ENCODE results near the gene MNT. TPM values are rescaled to one million over a fixed set of nuclear protein-coding genes. Genes with fewer than 3 reads are reported as not detected.

MNT gene
- total RNA-seq, 3 donors from 2014 or later (not counting 1 experiment from before 2014, with no cell fraction given), result 72.3 to 108 (median 77.6) TPM

- Histone ChIP-seq H3K4me3 (ENCODE audit: low read length) (no peak overlapping the region), H3K36me3 (ENCODE audit: control insufficient read depth, insufficient read depth, low read length) (peaks cover 19% of the 10 kb centered on the region), H3K9me3 (ENCODE audit: control insufficient read depth, insufficient read depth, low read length) (no peaks in the 10 kb centered on the region), H3K4me1 (ENCODE audit: control insufficient read depth, insufficient read depth, low read length) (peaks cover 34% of the 10 kb centered on the region), H3K27ac (ENCODE audit: low read length) (no peak overlapping the region), H3K27me3 (ENCODE audit: control insufficient read depth, insufficient read depth, low read length) (no peaks in the 10 kb centered on the region)
- Mint-ChIP-seq H3K27me3 (ENCODE audit: low read depth in 2 of 2) (no peaks in the 10 kb centered on the region), H3K9me3 (no peaks in the 10 kb centered on the region), H3K4me1 (peaks cover 12 to 35% of the 10 kb centered on the region in 2 donors), H3K4me3 (no peak overlapping the region), H3K36me3 (no peaks in the 10 kb centered on the region), H3K27ac (peak overlapping the region; percentile 13 to 97)
- no peak for ATAC-seq
- DNase-seq, result no peak
- no peak for TF ChIP-seq CTCF (IDR thresholded peaks at IDR 0.05)
- intact Hi-C loops (cut with micrococcal nuclease), result no loop called here
- 95% methylated on average over 12 of the region's 12 CpGs for WGBS (ENCODE audit: insufficient coverage)
These were observed 10.5 kb downstream of the MNT start for GRCh38 chr17:2390199-2390836.

- H3K4me1 Mint-ChIP-seq, result peaks cover 12 to 31% of the 10 kb centered on the region in 2 donors
- intact Hi-C loops (cut with micrococcal nuclease), result no loop called here
- Histone ChIP-seq H3K27me3 (ENCODE audit: control insufficient read depth, insufficient read depth, low read length) (no peaks in the 10 kb centered on the region), H3K27ac (ENCODE audit: low read length) (no peak overlapping the region), H3K4me1 (ENCODE audit: control insufficient read depth, insufficient read depth, low read length) (peaks cover 20% of the 10 kb centered on the region), H3K4me3 (ENCODE audit: low read length) (no peak overlapping the region), H3K36me3 (ENCODE audit: control insufficient read depth, insufficient read depth, low read length) (peaks cover 19% of the 10 kb centered on the region), H3K9me3 (ENCODE audit: control insufficient read depth, insufficient read depth, low read length) (no peaks in the 10 kb centered on the region)
- H3K36me3 Mint-ChIP-seq, result no peaks in the 10 kb centered on the region
- no peaks in the 10 kb centered on the region for H3K27me3 Mint-ChIP-seq (ENCODE audit: low read depth in 2 of 2)
- WGBS (ENCODE audit: insufficient coverage), result 90% methylated on average over 15 of the region's 15 CpGs
- no peak for TF ChIP-seq CTCF (IDR thresholded peaks at IDR 0.05)
- DNase-seq (no peak), ATAC-seq (no peak)
- H3K4me3 Mint-ChIP-seq, result no peak overlapping the region
- H3K27ac Mint-ChIP-seq, result peak overlapping the region; percentile 15 to 57
- no peaks in the 10 kb centered on the region for H3K9me3 Mint-ChIP-seq
These were observed 12.2 kb downstream of the MNT start for GRCh38 chr17:2388683-2389055.

GRCh38 chr17:2388020-2388682 lies 12.7 kb downstream of the MNT start:
- Mint-ChIP-seq H3K27me3 (ENCODE audit: low read depth in 2 of 2) (no peaks in the 10 kb centered on the region), H3K9me3 (no peaks in the 10 kb centered on the region), H3K36me3 (no peaks in the 10 kb centered on the region), H3K4me1 (peaks cover 12 to 31% of the 10 kb centered on the region in 2 donors), H3K27ac (peak overlapping the region in 1 of 2 donors; percentile 15), H3K4me3 (no peak overlapping the region)
- H3K4me3 ChIP-seq (ENCODE audit: low read length), result no peak overlapping the region
- no peaks in the 10 kb centered on the region for H3K27me3 ChIP-seq (ENCODE audit: control insufficient read depth, insufficient read depth, low read length)
- H3K9me3 ChIP-seq (ENCODE audit: control insufficient read depth, insufficient read depth, low read length), result no peaks in the 10 kb centered on the region
- peaks cover 19% of the 10 kb centered on the region for H3K36me3 ChIP-seq (ENCODE audit: control insufficient read depth, insufficient read depth, low read length)
- WGBS (ENCODE audit: insufficient coverage), result 92% methylated on average over 21 of the region's 21 CpGs
- ATAC-seq (no peak), DNase-seq (no peak)
- peaks cover 22% of the 10 kb centered on the region for H3K4me1 ChIP-seq (ENCODE audit: control insufficient read depth, insufficient read depth, low read length)
- intact Hi-C loops (cut with micrococcal nuclease), result no loop called here
- H3K27ac ChIP-seq (ENCODE audit: low read length), result no peak overlapping the region
- no peak for TF ChIP-seq CTCF (IDR thresholded peaks at IDR 0.05)

Data from natural killer cell (primary cell).